GM12891 (cell line): ENCODE data around the gene TRIM7.
A peak's percentile ranks its signal among the peaks of the same experiment; 100 is the strongest.
"Not testable (repeated sequence)": the region's sequence is repeated elsewhere in the genome, so short reads cannot be mapped to it uniquely, and the experiment has no call there.

Experiments
- DNase-seq: peaks from one replicate; pipeline ENCODE4 v3.0.0; 2011; ENCODE audit warnings: low spot score; ENCODE audit not compliant: insufficient read length
- FAIRE-seq: peaks from 2 replicates; lab custom pipeline; 2011; peaks lifted over from hg19 to GRCh38; lab: Jason Lieb, UNC
- PAX5 ChIP-seq: IDR thresholded peaks from 2 replicates; pipeline ENCODE4 v1.6.1; 2011; ENCODE audit warnings: low read length, moderate library complexity, mild to moderate bottlenecking; ENCODE audit not compliant: insufficient read depth, severe bottlenecking
- POLR2A ChIP-seq: IDR thresholded peaks from 2 replicates; pipeline ENCODE4 v1.6.1; 2011; ENCODE audit warnings: low read depth, low read length, control low read depth
- POLR2AphosphoS5 ChIP-seq: IDR thresholded peaks from 2 replicates; pipeline ENCODE4 v1.6.1; 2011; ENCODE audit warnings: low read depth, low read length, control low read depth
- POU2F2 ChIP-seq: IDR thresholded peaks from 2 replicates; pipeline ENCODE4 v1.6.1; 2011; ENCODE audit warnings: low read depth, mild to moderate bottlenecking, control low read depth, low read length, moderate library complexity
- SPI1 ChIP-seq: IDR thresholded peaks from 2 replicates; pipeline ENCODE4 v1.6.1; 2011; ENCODE audit warnings: low read depth, low read length, control low read depth
- TAF1 ChIP-seq: IDR thresholded peaks from 2 replicates; pipeline ENCODE4 v1.6.1; 2011; ENCODE audit warnings: low read depth, low read length, control low read depth

The TRIM7 gene

GRCh38 chr5:181170996-181171395 lies 34.0 kb downstream of the TRIM7 start:
- FAIRE-seq = no peak

GRCh38 chr5:181170237-181170825 lies 34.7 kb downstream of the TRIM7 start:
- FAIRE-seq = no peak
- no peak for TF ChIP-seq POLR2AphosphoS5
- TF ChIP-seq POLR2A = no peak
- TF ChIP-seq TAF1 = no peak
- TF ChIP-seq PAX5 = no peak
- no peak for TF ChIP-seq POU2F2
- TF ChIP-seq SPI1 = no peak
- no peak for DNase-seq

More at GRCh38 chr5:181170996-181171395, 34.0 kb downstream of the TRIM7 start:
- no peak for DNase-seq
- no peak for TF ChIP-seq POLR2AphosphoS5
- no peak for TF ChIP-seq PAX5
- TF ChIP-seq POU2F2 = no peak
- TF ChIP-seq SPI1 = no peak
- TF ChIP-seq POLR2A = no peak

GRCh38 chr5:181169459-181170236 lies 35.3 kb downstream of the TRIM7 start:
- not testable (repeated sequence) for DNase-seq
- peak; percentile 90 for FAIRE-seq

GRCh38 chr5:181168595-181169118 lies 36.3 kb downstream of the TRIM7 start:
- TF ChIP-seq SPI1 (no peak), POLR2A (no peak), PAX5 (no peak), TAF1 (no peak), POU2F2 (no peak), POLR2AphosphoS5 (no peak)
- no peak for DNase-seq
- FAIRE-seq = no peak

- no peak for TF ChIP-seq SPI1
- TF ChIP-seq POU2F2 = no peak
- TF ChIP-seq POLR2AphosphoS5 = no peak
- TF ChIP-seq TAF1 = no peak
- TF ChIP-seq PAX5 = no peak
- no peak for TF ChIP-seq POLR2A
- DNase-seq = no peak
- FAIRE-seq = no peak
These were observed 37.0 kb downstream of the TRIM7 start for GRCh38 chr5:181167814-181168488.

GRCh38 chr5:181166812-181167733 lies 37.9 kb downstream of the TRIM7 start:
- peak; percentile 9 for FAIRE-seq
- no peak for DNase-seq
- TF ChIP-seq TAF1 = no peak
- TF ChIP-seq POLR2AphosphoS5 = no peak
- TF ChIP-seq POLR2A = no peak
- no peak for TF ChIP-seq SPI1
- TF ChIP-seq PAX5 = no peak
- TF ChIP-seq POU2F2 = no peak

GRCh38 chr5:181164076-181164952 lies 40.7 kb downstream of the TRIM7 start:
- TF ChIP-seq POLR2A = no peak
- no peak for TF ChIP-seq TAF1
- no peak for TF ChIP-seq POU2F2
- DNase-seq (no peak), FAIRE-seq (peak; percentile 82)

GRCh38 chr5:181163487-181164075 lies 41.4 kb downstream of the TRIM7 start:
- FAIRE-seq (no peak), DNase-seq (no peak)
- TF ChIP-seq POLR2A (no peak), SPI1 (0 out of 2 replicates have a peak, but pooled peaks have one; percentile 37)
